Measurements from ENCODE around the gene SLAIN2.

DNA sequence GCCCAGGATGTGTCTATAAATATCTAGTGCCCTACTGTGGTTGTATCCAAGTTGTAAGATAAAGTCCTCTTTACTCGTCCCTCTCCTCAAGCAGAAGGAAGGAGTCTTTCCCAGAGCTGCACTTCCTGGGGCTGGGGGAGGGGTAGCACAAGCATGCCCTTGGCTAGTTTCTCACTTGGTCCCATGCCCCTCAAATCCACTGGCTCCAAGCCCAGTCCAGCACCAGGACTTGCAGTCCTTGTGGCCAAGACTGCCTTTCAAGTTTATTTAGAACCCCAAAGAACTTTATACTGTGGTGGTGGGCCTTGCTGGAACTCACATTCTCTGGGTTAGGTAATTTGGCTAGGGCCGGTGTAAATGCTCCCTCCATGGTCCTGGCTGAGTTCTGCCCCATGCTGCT, 98.7 kb downstream of the SLAIN2 start:
- TF ChIP-seq, protein P1, sequence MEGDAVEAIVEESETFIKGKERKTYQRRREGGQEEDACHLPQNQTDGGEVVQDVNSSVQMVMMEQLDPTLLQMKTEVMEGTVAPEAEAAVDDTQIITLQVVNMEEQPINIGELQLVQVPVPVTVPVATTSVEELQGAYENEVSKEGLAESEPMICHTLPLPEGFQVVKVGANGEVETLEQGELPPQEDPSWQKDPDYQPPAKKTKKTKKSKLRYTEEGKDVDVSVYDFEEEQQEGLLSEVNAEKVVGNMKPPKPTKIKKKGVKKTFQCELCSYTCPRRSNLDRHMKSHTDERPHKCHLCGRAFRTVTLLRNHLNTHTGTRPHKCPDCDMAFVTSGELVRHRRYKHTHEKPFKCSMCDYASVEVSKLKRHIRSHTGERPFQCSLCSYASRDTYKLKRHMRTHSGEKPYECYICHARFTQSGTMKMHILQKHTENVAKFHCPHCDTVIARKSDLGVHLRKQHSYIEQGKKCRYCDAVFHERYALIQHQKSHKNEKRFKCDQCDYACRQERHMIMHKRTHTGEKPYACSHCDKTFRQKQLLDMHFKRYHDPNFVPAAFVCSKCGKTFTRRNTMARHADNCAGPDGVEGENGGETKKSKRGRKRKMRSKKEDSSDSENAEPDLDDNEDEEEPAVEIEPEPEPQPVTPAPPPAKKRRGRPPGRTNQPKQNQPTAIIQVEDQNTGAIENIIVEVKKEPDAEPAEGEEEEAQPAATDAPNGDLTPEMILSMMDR (IDR thresholded peaks at IDR 0.05): no peak
- TF ChIP-seq TCF7 (CRISPR knock-in tag; IDR thresholded peaks at IDR 0.05; ENCODE audit: low read depth) (no peak), ETV6 (CRISPR knock-in tag; IDR thresholded peaks at IDR 0.05) (no peak), ZNF416 (CRISPR knock-in tag; IDR thresholded peaks at IDR 0.05) (no peak), TEAD4 (CRISPR knock-in tag; IDR thresholded peaks at IDR 0.05) (no peak)
- TF ChIP-seq, protein P2, sequence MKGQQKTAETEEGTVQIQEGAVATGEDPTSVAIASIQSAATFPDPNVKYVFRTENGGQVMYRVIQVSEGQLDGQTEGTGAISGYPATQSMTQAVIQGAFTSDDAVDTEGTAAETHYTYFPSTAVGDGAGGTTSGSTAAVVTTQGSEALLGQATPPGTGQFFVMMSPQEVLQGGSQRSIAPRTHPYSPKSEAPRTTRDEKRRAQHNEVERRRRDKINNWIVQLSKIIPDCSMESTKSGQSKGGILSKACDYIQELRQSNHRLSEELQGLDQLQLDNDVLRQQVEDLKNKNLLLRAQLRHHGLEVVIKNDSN (CRISPR knock-in tag; IDR thresholded peaks at IDR 0.05): no peak
- TF ChIP-seq, protein P3, sequence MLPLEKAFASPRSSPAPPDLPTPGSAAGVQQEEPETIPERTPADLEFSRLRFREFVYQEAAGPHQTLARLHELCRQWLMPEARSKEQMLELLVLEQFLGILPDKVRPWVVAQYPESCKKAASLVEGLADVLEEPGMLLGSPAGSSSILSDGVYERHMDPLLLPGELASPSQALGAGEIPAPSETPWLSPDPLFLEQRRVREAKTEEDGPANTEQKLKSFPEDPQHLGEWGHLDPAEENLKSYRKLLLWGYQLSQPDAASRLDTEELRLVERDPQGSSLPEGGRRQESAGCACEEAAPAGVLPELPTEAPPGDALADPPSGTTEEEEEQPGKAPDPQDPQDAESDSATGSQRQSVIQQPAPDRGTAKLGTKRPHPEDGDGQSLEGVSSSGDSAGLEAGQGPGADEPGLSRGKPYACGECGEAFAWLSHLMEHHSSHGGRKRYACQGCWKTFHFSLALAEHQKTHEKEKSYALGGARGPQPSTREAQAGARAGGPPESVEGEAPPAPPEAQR (CRISPR knock-in tag; IDR thresholded peaks at IDR 0.05): no peak
- TF ChIP-seq, protein P4, sequence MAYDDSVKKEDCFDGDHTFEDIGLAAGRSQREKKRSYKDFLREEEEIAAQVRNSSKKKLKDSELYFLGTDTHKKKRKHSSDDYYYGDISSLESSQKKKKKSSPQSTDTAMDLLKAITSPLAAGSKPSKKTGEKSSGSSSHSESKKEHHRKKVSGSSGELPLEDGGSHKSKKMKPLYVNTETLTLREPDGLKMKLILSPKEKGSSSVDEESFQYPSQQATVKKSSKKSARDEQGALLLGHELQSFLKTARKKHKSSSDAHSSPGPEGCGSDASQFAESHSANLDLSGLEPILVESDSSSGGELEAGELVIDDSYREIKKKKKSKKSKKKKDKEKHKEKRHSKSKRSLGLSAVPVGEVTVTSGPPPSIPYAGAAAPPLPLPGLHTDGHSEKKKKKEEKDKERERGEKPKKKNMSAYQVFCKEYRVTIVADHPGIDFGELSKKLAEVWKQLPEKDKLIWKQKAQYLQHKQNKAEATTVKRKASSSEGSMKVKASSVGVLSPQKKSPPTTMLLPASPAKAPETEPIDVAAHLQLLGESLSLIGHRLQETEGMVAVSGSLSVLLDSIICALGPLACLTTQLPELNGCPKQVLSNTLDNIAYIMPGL (CRISPR knock-in tag; IDR thresholded peaks at IDR 0.05): no peak
- TF ChIP-seq, protein P5, sequence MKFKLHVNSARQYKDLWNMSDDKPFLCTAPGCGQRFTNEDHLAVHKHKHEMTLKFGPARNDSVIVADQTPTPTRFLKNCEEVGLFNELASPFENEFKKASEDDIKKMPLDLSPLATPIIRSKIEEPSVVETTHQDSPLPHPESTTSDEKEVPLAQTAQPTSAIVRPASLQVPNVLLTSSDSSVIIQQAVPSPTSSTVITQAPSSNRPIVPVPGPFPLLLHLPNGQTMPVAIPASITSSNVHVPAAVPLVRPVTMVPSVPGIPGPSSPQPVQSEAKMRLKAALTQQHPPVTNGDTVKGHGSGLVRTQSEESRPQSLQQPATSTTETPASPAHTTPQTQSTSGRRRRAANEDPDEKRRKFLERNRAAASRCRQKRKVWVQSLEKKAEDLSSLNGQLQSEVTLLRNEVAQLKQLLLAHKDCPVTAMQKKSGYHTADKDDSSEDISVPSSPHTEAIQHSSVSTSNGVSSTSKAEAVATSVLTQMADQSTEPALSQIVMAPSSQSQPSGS (CRISPR knock-in tag; IDR thresholded peaks at IDR 0.05; ENCODE audit: borderline replicate concordance, low read depth): no peak
